Coronary artery (tissue), 2 donors: ENCODE results near the gene CNN1.
A peak's percentile ranks its signal among the peaks of the same experiment; 100 is the strongest.

Source experiments
- DNase-seq: peaks from one replicate; pipeline ENCODE4 v3.0.0-alpha.2; 2017; ENCODE audit warnings: low spot score
- H3K27ac ChIP-seq, 2 donors: fragments of 200-600 bp; sonication (generic); one replicate each; pipeline ENCODE4 v1.5.1; 2016 to 2019
- H3K4me3 ChIP-seq: fragments of 200-600 bp; sonication (generic); 2 replicates; pipeline ENCODE4 v1.5.1; 2016; ENCODE audit warnings: mild to moderate bottlenecking, moderate library complexity
- CTCF ChIP-seq: fragments of 200-600 bp; sonication (generic); IDR thresholded peaks from one replicate; pipeline ENCODE4 v1.5.1; 2019; ENCODE audit warnings: antibody characterized with exemption

CNN1 gene

DNA sequence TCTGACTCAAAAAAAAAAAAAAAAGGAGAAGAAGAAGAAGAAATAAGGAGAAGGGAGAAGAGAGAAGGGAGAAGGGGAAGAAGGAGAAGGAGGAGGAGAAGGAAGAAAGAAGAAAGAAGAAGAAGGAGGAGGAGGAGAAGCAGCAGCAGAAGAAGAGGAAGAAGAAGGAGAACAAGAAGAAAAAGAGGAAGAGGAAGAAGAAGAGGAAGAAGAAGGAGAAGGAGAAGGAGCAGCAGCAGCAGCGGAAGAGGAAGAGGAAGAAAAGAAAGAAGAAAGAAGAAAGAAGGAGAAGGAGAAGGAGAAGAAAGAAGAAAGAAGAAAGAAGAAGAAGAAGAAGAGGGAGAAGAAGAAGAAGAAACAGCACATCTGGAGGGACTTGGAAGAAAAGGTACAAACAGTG, 4.1 kb upstream of the CNN1 start:
- DNase-seq = no peak
- no peak for TF ChIP-seq CTCF
- Histone ChIP-seq H3K4me3 (no peak overlapping the region), H3K27ac (peak overlapping the region; percentile 94 to 97)

DNA sequence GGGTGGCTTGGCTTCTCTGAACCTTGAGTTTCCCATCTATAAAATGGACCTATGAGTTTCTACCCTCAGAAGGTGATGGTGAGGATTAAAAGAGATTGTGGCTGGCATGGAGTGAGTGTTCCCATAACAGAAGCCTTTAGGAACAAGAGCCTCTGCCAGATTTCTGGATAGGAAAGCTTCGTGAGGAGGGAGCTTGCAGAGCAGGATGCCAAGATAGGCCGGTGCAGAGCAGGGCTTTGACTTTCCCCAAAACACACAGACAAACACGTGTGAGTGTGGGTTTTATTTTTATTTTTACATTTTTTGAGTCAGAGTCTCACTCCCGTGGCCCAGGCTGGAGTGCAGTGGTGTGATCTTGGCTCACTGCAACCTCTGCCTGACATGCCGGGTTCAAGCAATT, 3.7 kb upstream of the CNN1 start:
- peak overlapping the region; percentile 94 to 97 for H3K27ac ChIP-seq
- DNase-seq = no peak
- H3K4me3 ChIP-seq = no peak overlapping the region
- no peak for TF ChIP-seq CTCF

DNA sequence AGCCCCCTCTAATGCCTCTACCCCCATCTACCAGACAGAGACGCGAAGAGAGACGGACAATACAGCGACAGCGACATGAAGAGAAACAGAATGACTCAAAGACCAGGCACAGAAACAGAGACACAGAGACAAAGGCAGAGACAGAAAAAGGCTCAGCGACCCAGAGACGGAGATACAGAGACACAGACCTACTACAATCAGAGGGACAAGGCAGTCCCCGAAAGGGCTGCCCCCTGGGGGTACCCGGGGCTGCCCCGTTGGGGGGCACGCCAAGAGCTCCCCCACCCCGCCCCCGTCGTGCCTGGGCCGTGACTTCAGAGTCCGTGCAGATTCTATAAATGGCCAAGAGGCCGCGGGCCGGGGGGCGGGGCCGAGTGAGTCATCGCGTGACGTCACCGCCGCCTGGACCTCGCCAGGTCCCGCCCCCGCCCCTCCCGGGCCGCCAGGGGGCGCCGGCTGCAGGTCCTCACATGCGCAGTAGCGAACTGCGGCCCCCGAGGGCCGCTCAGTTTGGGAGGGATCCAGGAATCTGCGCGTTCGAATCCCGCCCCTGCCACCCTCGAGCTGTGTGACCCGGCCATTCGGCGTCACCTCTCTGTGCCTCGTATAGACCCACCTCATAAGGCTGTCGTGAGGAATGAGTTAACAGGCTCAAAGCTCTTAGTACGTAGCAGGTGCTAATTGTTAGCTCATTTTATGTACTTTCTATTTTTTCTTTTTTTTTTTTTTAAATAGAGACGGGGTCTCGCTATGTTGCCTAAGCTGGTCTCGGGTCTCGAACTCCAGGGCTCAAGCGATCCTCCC, 2.7 kb upstream of the CNN1 start:
- peak; percentile 81 for TF ChIP-seq CTCF
- peak overlapping the region; percentile 94 to 97 for H3K27ac ChIP-seq
- H3K4me3 ChIP-seq = peak overlapping the region; percentile 67
- peak; percentile 94 for DNase-seq

DNA sequence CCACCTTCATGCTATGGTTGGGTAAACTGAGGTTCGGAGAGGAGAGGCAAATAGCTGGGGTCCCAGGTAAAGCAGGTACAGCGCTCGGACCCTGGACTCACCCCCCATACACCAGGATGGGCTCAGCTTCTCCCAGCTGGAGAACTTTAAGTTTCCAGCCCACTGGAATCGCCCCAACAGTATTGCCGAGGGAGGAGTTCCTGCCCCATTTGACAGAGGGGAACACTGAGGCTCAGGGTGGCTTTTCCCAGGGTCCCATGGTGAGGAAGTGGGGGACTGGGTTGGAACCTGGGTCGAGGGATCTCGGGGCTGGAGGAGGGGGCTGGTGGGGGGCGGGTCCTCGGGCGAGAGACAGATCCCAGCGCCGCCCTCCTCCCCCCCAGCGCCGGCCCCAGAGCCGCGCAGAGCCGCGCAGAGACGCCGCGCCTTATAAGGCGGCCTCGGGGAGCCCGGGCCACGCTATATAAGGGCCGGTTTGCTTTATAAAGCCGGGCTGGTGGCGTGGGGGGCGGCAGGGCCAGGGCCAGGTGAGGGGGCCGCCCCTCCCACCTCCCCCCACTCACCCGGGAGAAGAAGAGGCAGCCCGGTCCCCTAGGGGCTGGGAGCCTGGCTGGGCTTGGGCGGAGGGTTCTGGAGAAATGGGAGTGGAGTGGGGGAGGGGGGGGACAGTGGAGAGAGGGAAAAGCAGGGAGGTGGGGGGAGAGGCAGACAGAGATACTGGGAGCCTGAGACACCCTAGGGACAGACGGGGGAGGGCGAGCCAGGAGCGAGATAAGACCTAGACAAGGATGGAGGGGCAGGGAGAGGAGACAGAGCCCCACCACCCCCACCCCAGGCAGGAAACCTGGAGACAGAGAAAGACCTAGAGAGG, 1.1 kb downstream of the CNN1 start:
- no peak for TF ChIP-seq CTCF
- H3K27ac ChIP-seq = peak overlapping the region; percentile 97 to 98
- H3K4me3 ChIP-seq = peak overlapping the region; percentile 82
- no peak for DNase-seq

GRCh38 chr19:11540645-11541044, 2.0 kb downstream of the CNN1 start:
- DNase-seq = no peak
- TF ChIP-seq CTCF = no peak
- Histone ChIP-seq H3K4me3 (peak overlapping the region; percentile 82), H3K27ac (peak overlapping the region; percentile 97 to 98)

DNA sequence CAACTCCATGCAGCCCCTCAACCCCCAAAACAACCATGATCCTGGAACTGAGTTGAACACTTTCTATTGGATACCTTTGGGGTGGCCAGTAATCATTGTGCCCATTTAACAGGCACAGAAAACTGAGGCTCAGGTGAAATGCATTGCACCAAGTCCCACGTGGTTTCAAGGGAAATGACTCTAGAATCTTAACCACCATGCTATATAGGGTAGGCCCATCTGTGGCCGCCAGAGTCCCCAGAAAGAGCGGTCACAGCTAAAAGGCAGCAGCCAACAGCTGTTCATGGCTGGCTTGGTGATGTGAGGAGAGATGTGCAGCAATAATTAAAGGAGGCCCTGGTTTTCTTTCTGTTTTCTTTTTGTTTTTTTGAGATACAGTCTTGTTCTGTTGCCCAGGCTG, 2.6 kb downstream of the CNN1 start:
- TF ChIP-seq CTCF = no peak
- H3K27ac ChIP-seq = peak overlapping the region; percentile 97 to 98
- H3K4me3 ChIP-seq = peak overlapping the region; percentile 82
- DNase-seq = no peak
